Testis (tissue), 3 donors: ENCODE results near the gene SLC34A1. TPM values are rescaled to one million over a fixed set of nuclear protein-coding genes. Genes with fewer than 3 reads are reported as not detected.

Experiments
- DNase-seq: peaks from one replicate; pipeline ENCODE4 v3.0.0-alpha.2; 2019
- H3K27ac ChIP-seq, 2 donors: fragments of 200-600 bp; sonication (generic); one replicate each; pipeline ENCODE4 v1.5.1; 2019
- H3K27me3 ChIP-seq: fragments of 200-600 bp; sonication (generic); one replicate; pipeline ENCODE4 v1.5.1; 2019
- H3K36me3 ChIP-seq: fragments of 200-600 bp; sonication (generic); one replicate; pipeline ENCODE4 v1.5.1; 2017; ENCODE audit warnings: low read depth; ENCODE audit errors: missing control alignments
- H3K4me1 ChIP-seq: fragments of 200-600 bp; sonication (generic); one replicate; pipeline ENCODE4 v1.5.1; 2019
- H3K4me3 ChIP-seq, 2 donors: fragments of 200-600 bp; sonication (generic); one replicate each; pipeline ENCODE4 v1.5.1; 2017 to 2019
- H3K9me3 ChIP-seq: fragments of 200-600 bp; sonication (generic); one replicate; pipeline ENCODE4 v1.5.1; 2017
- CTCF ChIP-seq, 3 experiments: fragments of 450-650 bp in 2 of 3; fragments of 200-600 bp in 1 of 3; sonication (generic) in 1 of 3; IDR thresholded peaks; one replicate each; pipeline ENCODE4 v1.5.1; 2016 to 2019; ENCODE audit warnings: antibody characterized with exemption in 3 of 3, mild to moderate bottlenecking in 2 of 3, moderate library complexity in 1 of 3
- POLR2A ChIP-seq: fragments of 450-650 bp; IDR thresholded peaks from one replicate; pipeline ENCODE4 v1.6.1; 2017; ENCODE audit warnings: antibody characterized with exemption, mild to moderate bottlenecking, moderate library complexity
- WGBS, 2 donors: methylation state at CpG; one replicate each; pipeline ENCODE4 v1.1.5; 2018; 5-methylcytosine and 5-hydroxymethylcytosine counted together
- intact Hi-C: fragments of 100-400 bp; cut with DNase I; formaldehyde crosslinking; loops from one replicate; pipeline ENCODE4 v1.15.1; 2023; ENCODE audit warnings: low total_unique reads
- polyA plus RNA-seq: library from polyadenylated mRNA; stranded (reverse); fragments of 350-450 nt; fragmentation: Illumina TruSeq; extraction: RNeasy Lipid Tissue Mini Kit (QIAGEN cat#74804); gene quantifications from one replicate; pipeline ENCODE4 v1.2.3, GENCODE V29; 2014; ENCODE audit warnings: low read depth, low replicate concordance; ENCODE audit not compliant: insufficient read depth
- total RNA-seq, 2 donors: library from RNA; depleted of rRNA; stranded (reverse); fragments of >200 nt; gene quantifications; one replicate each; pipeline ENCODE4 v1.2.3, GENCODE V29; 2016

The SLC34A1 gene
- total and polyA plus RNA-seq, 3 donors from 2014 or later, result 0.19 TPM; not detected in 2

DNA sequence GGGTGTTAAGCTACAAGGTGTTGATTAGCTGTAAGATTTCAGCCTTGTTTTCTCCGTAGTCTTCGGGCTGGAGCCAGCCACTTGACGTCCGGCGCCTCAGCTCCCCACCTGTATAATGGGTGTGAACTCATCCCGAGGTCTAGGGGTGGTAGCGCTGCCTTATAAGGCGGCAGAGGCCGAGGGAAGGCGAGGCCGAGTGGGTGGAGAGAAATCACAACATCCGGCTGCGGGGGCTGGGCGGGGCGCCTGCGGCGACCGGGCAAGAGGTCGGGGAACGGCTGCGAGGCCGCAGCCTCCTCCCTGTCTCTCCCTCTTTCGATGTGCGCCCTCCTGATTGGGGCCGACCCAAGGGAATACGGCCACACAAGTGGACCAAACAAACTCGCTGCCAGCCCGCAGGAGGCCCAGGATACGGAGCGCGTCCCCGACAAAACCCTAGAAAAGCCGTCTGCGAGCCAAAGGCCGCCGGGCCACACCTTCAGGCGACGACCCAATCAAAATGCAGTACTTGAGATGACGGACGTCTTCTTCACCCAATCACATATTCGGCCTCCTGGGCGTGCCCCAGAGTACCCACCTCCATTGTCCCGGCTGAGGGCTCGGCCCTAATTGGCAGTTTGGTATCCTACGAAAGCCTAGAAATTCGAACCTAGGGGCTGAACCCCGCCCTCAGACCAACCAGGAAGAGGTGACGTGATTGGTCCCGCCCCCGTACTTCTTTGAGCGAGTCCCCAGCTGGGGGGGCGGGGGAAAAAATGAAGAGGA lies 41.7 kb downstream of the SLC34A1 start:
- Histone ChIP-seq H3K4me1 (peaks cover 12% of the 10 kb centered on the region), H3K36me3 (no peaks in the 10 kb centered on the region), H3K9me3 (no peaks in the 10 kb centered on the region), H3K27ac (peak overlapping the region; percentile 85 to 92), H3K4me3 (peak overlapping the region; percentile 49 to 67), H3K27me3 (no peaks in the 10 kb centered on the region)
- intact Hi-C loops, result no loop called here
- 0% methylated on average over 28 to 52 of the region's 52 CpGs for WGBS, 2 donors
- TF ChIP-seq POLR2A (no peak), CTCF (IDR thresholded peaks at IDR 0.05) (no peak)
- DNase-seq, result peak; percentile 100

DNA sequence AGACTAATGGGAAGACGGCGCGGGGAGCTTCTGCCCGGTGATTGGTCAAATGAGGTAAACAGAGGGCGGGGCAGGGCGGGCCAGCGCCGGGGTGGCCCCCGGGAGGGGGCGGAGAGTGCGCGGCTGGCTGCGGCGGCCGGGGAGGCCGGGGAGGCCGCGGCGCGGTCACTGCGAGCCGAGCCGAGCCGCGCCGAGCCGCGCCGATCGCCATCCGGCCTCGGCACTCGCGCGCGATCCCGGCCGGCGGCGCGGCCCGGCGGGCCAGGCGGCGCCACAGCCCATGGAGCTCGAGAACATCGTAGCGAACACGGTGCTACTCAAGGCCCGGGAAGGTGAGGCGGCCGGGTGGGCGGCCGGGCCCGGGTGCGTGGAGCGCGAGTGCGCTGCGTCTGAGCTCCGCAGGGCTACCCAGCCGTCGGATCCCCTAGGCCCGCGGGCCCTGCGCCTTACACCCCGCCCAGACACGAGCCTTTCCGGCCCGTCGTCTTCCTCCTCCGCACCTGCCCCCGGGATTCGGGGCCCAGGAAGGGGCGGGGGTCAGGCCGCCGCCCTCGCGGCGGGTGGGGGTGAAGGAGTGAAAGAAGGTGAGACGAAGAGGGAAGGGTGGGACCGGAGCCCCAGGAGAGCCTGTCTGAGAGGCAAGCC lies 42.5 kb downstream of the SLC34A1 start, which contains the start of gene GRK6:
Gene GRK6 (plus strand): TSS at position 111 of the 645 bp plus-strand sequence. CDS start 170 bp downstream, at position 281.
- 0 to 1% methylated on average over 27 to 56 of the region's 82 CpGs for WGBS, 2 donors
- Histone ChIP-seq H3K9me3 (no peaks in the 10 kb centered on the region), H3K27ac (peak within 1 kb of the TSS; percentile 85 to 92), H3K27me3 (no peaks in the 10 kb centered on the region), H3K4me3 (peak within 1 kb of the TSS; percentile 75 to 77), H3K4me1 (peaks cover 12% of the 10 kb centered on the region), H3K36me3 (no peaks in the 10 kb centered on the region)
- no peak for DNase-seq
- TF ChIP-seq CTCF (IDR thresholded peaks at IDR 0.05) (no peak), POLR2A (no peak)
- intact Hi-C loops, result no loop called here

GRCh38 chr5:177427211-177427822 lies 43.1 kb downstream of the SLC34A1 start:
- 7 to 12% methylated on average over 4 to 11 of the region's 11 CpGs for WGBS, 2 donors
- no peaks in the 10 kb centered on the region for H3K36me3 ChIP-seq
- peaks cover 12% of the 10 kb centered on the region for H3K4me1 ChIP-seq
- TF ChIP-seq POLR2A, result no peak
- no peak for TF ChIP-seq CTCF (IDR thresholded peaks at IDR 0.05)
- peak overlapping the region; percentile 68 to 83 for H3K27ac ChIP-seq
- peak overlapping the region; percentile 75 to 77 for H3K4me3 ChIP-seq
- no peak for DNase-seq
- intact Hi-C loops, result no loop called here
- H3K27me3 ChIP-seq, result no peaks in the 10 kb centered on the region
- H3K9me3 ChIP-seq, result no peaks in the 10 kb centered on the region

GRCh38 chr5:177427919-177428573 lies 43.8 kb downstream of the SLC34A1 start:
- Histone ChIP-seq H3K27me3 (no peaks in the 10 kb centered on the region), H3K27ac (no peak overlapping the region), H3K4me1 (peaks cover 12% of the 10 kb centered on the region), H3K36me3 (no peaks in the 10 kb centered on the region), H3K9me3 (no peaks in the 10 kb centered on the region), H3K4me3 (no peak overlapping the region)
- WGBS, 2 donors, result 85 to 87% methylated on average over 9 to 11 of the region's 11 CpGs
- intact Hi-C loops, result no loop called here
- DNase-seq, result no peak
- no peak for TF ChIP-seq CTCF (IDR thresholded peaks at IDR 0.05)
